Measurements from ENCODE around the gene ZAR1L.

ZAR1L gene

GRCh38 chr13:32254916-32255723 lies 60.0 kb downstream of the ZAR1L start:
- no peak for DNase-seq

GRCh38 chr13:32254416-32254815 lies 60.7 kb downstream of the ZAR1L start:
- DNase-seq, result no peak

GRCh38 chr13:32253911-32254399 lies 61.2 kb downstream of the ZAR1L start:
- DNase-seq, result no peak
